Measurements from ENCODE around the gene LRRC75B. TPM values are rescaled to one million over a fixed set of nuclear protein-coding genes. Genes with fewer than 3 reads are reported as not detected.

Gene LRRC75B
- total RNA-seq, 1 donor from 2014 or later: 4.2 TPM

Other genes with a start within 250 kb of the LRRC75B start
- 5.3 TPM for gene ADORA2A, start 165.5 kb downstream of the LRRC75B start, total RNA-seq
- gene UPB1, start 97.7 kb downstream of the LRRC75B start, total RNA-seq: 0.67 TPM
- gene GUCD1, start 37.9 kb downstream of the LRRC75B start, total RNA-seq: 97.4 TPM
- gene SNRPD3, start 37.1 kb downstream of the LRRC75B start, total RNA-seq: 62.9 TPM
- gene GGT1, start 10.1 kb upstream of the LRRC75B start, total RNA-seq: 2.0 TPM
- gene PIWIL3, start 181.6 kb upstream of the LRRC75B start, total RNA-seq: not detected
- gene SGSM1, start 213.1 kb upstream of the LRRC75B start, total RNA-seq: 8.0 TPM